GM19463 (cell line): ENCODE data around the gene PSMA7.

Source experiments
- ATAC-seq: cut with Tn5 transposase; IDR thresholded peaks from one replicate; pipeline ENCODE4 v1.9.1; 2021; ENCODE audit warnings: mild to moderate bottlenecking, moderate library complexity; ENCODE audit not compliant: unreplicated experiment

The PSMA7 gene

DNA sequence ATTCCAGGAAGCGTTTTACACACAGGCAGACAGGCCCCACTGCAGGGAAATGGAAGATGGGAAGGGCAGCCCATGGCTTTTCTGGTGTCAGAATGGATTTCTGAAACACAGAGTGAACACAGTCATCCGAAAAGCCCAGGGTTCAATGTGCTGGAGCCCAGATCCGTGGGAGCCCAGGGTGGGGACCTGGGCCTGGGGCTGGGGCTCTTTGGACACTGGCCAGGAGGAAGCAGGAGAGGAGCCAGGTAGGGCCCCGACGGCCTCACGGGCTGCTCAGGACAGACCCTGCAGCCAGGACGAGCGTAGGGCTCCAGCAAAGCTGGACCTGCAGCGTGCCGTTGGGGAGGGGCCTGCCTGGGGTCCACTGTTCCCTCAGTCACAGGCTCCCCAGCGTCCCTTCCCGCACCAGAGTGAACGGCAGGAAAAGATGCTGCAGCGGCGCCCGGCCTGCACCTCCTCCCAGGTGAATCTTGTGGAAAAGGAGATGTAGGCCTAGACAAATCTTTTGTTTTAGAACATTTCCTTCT is 45.2 kb downstream of the PSMA7 start:
- no peak for ATAC-seq

DNA sequence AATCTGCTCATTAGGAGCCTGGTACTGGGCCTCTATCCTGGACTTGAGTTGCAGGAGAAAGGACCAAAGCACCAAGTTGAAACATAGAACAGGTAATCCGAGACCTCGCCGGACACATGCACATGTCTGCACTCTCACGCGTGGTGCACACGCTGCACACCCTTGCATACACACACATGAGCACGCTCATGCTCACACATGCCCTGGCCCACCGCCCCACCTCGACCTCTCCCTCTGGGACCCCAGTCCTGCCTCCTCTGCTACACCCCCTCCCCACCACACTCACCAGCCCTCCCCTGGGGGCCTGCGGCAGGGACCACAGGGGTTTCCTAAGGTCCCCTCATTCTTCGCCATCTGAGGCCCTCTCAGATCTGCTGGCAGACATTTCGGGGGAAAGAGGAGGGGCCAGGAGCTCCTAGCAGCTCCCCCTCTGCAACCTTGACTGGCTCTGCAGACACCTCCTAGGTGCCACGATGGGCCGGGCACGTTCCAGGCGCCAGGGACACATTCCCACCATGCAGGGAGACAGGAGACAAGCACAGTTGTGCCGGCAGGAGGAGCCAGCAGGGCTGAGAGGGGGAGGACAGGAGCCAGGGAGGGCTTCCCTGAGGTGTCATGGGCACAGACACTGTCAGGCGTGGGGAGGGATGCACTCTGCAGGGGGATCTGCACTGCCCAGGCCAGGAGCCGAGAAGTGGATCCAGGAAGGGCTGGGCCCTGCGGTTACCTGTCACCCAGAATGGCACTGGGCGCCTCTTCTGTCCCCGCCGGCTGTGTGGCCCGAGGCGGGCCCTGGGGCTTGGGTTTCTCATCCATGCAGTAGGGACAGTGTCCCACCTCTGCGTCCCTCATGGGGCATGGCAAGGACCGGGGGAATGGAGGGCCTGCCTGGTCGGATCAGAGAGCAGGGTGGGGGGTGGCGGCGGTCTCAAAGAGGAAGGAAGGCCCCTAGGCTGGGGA is 46.5 kb downstream of the PSMA7 start:
- no peak for ATAC-seq

DNA sequence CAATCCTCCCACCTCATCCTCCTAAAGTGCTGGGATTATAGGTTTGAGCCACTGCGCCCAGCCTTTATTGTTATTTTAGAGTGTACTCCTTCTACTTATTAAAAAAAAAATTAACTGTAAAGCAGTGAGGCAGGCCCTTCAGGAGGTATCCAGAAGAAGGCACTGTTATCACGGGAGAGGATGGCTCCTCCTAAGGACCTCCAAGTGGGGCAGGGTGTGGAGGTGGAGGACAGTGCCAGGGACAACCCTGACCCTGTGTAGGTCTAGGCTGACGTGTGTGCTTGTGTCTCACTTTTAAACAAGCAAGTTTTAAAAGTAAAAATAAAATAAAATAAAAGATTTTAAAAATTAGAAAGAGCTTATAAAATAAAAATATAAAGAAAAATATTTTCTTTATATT is 53.8 kb downstream of the PSMA7 start:
- ATAC-seq = no peak

DNA sequence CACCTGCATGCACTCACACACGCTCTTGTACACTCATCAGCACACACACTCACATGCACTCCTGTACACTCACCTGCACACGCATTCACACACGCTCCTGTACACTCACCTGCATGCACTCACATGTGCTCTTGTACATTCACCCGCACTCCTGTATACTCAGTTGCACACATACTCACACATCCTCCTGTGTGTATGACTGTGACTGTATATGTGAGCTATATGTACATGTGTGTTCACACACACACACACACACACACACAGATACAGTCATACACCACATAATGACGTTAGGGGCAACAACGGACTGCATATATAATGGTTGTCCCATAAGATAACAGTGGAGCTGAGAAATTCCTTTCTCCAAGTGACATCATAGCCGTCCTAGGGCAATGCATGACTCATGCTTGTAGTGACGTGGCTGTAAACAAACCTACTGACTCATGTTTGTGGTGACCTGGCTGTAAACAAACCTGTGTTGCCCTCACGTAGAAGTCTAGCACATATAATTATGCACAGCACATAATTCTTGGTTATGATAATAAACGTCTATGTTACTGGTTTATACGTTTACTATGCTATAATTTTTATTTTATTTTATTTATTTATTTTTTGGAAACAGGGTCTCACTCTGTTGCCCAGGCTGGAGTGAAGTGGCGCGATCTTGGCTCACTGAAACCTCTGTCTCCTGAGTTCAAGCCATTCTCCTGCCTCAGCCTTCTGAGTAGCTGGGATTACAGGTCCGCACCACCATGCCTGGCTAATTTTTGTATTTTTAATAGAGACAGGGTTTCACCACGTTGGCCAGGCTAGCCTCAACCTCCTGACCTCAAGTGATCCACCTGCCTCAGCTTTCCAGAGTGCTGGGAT is 54.7 kb downstream of the PSMA7 start:
- no peak for ATAC-seq

DNA sequence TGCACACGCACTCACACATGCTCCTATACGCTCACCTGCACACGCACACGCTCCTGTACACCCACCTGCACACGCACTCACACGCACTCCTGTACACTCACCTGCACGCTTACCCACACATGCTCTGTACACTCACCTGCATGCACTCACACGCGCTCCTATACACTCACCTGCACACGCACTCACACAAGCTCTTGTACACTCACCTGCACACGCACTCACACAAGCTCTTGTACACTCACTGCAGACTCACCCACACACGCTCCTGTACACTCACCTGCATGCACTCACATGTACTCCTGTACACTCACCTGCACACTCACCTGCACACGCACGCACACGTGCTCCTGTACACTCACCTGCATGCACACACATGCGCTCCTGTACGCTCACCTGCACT is 55.6 kb downstream of the PSMA7 start:
- no peak for ATAC-seq

DNA sequence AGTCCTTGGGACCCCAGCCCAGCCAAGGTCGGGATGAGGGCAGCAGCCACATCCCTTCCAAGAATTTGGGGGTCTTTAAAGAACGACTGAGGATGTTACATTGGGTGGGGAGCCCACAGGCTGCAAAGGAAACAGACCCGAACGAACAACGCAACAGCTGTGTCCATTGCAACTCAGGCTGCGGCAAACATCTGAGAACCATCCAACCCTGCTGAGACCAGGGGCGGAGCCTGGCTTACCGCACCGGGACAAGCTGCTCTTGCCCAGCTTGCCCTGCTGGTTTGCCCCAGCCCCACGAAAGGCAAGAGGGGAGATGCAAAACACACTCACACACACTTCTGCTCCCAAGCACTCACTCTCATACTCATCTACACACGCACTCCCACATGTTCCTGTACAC is 56.0 kb downstream of the PSMA7 start:
- ATAC-seq = no peak
